Neural progenitor cell (in vitro differentiated cells): Measurements from ENCODE around the gene OCIAD1.

Experiments used
- EZH2 ChIP-seq: fragments of 200-600 bp; sonication (generic); IDR thresholded peaks from 2 replicates; pipeline ENCODE4 v1.6.1; 2017; ENCODE audit warnings: antibody characterized with exemption, mild to moderate bottlenecking, moderate library complexity
- TF ChIP-seq, protein P1 (sequence below): fragments of 200-600 bp; sonication (generic); IDR thresholded peaks from 2 replicates; pipeline ENCODE4 v1.5.1; 2017; ENCODE audit warnings: antibody characterized with exemption, mild to moderate bottlenecking

DNA sequence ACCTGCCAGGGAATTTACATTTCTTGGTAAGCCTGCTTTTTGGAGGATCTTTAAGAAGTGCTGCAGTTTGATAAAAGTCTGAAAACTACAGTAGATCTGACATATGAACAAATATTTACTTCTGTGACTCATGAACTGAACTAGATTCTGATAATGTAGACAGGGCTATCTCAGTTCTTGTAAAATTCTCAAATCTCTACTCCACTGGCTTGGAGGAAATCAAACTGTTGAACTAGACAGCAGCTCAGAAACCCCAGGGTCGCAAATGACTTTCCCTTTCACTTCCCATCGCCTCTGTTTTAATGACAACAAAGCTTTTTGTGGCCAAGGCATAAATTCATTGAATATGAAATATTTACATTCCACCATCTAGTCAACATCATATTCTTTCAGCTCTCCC, 15.4 kb upstream of the OCIAD1 start:
- TF ChIP-seq, protein P1, sequence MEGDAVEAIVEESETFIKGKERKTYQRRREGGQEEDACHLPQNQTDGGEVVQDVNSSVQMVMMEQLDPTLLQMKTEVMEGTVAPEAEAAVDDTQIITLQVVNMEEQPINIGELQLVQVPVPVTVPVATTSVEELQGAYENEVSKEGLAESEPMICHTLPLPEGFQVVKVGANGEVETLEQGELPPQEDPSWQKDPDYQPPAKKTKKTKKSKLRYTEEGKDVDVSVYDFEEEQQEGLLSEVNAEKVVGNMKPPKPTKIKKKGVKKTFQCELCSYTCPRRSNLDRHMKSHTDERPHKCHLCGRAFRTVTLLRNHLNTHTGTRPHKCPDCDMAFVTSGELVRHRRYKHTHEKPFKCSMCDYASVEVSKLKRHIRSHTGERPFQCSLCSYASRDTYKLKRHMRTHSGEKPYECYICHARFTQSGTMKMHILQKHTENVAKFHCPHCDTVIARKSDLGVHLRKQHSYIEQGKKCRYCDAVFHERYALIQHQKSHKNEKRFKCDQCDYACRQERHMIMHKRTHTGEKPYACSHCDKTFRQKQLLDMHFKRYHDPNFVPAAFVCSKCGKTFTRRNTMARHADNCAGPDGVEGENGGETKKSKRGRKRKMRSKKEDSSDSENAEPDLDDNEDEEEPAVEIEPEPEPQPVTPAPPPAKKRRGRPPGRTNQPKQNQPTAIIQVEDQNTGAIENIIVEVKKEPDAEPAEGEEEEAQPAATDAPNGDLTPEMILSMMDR, result no peak
- no peak for TF ChIP-seq EZH2
